LHCN-M2 (cell line): ENCODE measurements around the gene PIWIL1. TPM values are rescaled to one million over a fixed set of nuclear protein-coding genes. Genes with fewer than 3 reads are reported as not detected.

Source experiments
- DNase-seq: peaks from one replicate; pipeline ENCODE4 v3.0.0-alpha.2; 2012; ENCODE audit warnings: low read depth
- polyA plus RNA-seq: library from polyadenylated mRNA; unstranded; fragments of >200 nt; gene quantifications from one replicate; pipeline ENCODE4 v1.2.1, GENCODE V29; 2012; ENCODE audit warnings: missing spikeins
- total RNA-seq: library from RNA; depleted of rRNA; stranded (reverse); fragments of >200 nt; gene quantifications from 2 replicates; pipeline ENCODE4 v1.2.3, GENCODE V29; 2014; rRNA removed

PIWIL1 gene
- total RNA-seq = not detected in 2 replicates
- not detected for polyA plus RNA-seq

GRCh38 chr12:130337488-130338303 is at the start of gene PIWIL1:
TSS of gene PIWIL1 (plus strand) at chr12:130337887. CDS start at chr12:130342592, 4,705 bp downstream.
- no peak for DNase-seq

DNA sequence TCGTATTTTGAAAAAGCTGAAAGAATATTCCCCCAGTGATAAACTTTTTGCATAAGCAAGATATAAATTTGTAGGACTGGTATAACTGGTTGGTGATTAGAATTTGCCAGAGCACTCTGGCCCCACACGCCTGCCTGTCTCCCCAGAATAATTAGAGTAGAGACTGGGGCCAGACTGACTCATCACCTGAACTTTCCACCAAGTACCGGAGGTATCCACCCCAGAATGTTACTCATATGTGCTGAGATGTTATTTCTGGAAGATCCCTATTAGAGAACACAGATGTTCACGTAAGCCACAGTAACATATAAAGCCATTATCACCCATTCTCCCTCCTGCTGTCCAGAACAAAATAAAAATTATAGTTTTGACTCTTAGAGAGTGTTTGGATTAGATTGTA is 49.5 kb upstream of the PIWIL1 start:
- no peak for DNase-seq

DNA sequence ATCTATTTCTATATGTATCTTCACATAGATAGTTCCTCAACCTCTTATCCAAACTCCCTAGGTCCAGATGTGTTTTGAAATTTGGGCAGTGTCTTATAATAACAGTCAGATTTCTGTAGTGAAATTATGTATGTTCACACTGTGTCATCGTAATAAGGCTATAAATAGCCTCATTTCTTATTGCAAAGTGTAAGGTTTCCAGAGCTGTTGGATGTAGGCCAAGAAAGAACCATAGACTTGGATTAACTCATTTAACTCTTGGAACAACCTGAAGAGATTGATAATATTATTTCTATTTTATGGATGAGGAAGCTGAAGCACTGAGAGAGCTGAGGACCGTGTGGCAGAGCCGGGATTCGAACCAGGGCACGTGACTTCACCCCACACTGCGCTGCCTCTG is 49.0 kb upstream of the PIWIL1 start:
- DNase-seq = no peak

DNA sequence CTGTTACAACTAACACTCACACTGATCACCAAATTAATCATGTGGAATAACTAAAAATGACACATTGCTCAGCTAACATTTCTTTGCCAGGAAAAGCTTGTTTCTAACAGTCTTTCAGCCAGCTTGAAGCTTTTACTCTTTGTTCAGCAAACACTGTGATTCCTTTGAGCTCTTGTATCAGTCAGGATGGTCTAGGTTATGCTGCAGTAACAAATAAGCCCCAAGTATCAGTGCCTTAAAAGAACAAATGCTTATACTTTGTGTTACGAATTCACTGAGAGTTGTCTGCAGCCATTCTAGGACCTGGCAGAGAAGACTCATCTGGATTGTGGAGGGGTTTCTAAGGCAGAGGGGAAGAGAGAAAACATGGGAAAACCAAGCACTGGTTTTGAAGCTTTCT is 47.6 kb upstream of the PIWIL1 start:
- no peak for DNase-seq

DNA sequence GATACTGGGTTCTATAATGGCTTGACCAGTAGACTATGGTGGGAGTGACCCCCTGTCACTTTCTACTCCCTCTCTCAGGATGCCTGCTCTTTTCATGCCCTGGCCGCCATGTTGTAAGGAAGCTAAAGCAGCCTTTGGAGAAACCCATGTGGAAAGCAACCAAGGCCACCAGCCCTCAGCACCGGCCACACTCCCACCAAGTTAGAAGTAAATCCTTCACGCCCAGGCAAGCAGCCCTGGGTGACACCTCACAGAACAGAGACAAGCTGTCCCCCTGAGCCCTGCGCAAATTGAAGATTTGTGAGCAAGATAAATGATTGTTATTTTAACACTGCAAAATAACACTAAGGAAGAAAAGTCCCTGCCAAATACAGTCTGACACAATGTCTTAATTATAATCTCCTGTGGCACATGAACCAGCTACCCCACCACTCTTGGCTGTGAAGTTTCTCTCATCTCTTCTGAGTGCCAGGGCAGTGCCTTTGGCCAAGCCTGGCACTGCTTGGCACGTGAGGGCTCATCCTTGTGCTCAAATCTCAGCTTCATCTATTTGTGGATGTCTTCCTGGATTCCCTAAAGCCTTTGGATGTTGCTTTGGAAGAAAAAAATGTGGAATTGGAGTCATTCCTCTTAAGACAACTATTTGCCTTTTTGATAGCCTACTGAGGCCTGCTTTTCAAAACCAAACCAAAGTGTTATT is 39.2 kb upstream of the PIWIL1 start:
- DNase-seq = no peak

DNA sequence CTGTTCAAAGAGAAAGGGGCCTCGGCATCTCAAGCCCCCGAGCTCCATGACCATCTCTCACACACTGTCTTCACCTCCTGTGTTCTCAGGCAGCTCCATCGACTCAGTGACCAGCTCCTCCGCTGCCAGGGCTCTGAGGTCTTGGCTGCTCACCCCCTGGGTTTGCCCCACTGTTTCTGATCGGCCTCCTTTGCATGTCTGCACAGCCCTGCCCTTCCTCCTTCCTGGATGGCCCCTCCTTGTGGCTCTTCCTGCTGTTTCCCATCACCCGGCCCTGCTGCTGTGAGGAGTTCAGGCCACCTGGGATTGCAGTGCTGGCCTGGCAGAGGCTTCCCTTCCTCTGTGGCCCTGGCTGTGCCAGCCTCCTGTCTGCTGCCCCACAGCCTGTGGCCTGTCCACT is 38.1 kb upstream of the PIWIL1 start:
- no peak for DNase-seq

DNA sequence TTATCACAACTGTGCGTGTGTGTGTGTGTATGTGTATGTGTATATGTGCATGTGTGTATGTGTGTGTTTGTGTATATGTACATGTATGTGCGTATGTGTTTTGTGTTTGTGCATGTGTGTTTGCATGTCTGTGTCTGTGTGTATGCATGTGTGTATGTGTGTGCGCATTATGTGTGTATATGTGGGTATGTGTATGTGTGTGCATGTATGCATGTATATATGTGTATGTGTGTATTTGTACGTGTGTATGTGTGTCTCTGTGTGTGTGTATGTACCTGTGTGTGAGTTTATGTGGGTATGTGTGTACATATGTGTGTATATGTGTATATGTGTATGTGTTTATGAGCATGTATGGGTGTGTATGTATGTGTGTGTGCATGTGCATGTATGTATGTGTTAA is 37.6 kb upstream of the PIWIL1 start:
- DNase-seq = no peak

DNA sequence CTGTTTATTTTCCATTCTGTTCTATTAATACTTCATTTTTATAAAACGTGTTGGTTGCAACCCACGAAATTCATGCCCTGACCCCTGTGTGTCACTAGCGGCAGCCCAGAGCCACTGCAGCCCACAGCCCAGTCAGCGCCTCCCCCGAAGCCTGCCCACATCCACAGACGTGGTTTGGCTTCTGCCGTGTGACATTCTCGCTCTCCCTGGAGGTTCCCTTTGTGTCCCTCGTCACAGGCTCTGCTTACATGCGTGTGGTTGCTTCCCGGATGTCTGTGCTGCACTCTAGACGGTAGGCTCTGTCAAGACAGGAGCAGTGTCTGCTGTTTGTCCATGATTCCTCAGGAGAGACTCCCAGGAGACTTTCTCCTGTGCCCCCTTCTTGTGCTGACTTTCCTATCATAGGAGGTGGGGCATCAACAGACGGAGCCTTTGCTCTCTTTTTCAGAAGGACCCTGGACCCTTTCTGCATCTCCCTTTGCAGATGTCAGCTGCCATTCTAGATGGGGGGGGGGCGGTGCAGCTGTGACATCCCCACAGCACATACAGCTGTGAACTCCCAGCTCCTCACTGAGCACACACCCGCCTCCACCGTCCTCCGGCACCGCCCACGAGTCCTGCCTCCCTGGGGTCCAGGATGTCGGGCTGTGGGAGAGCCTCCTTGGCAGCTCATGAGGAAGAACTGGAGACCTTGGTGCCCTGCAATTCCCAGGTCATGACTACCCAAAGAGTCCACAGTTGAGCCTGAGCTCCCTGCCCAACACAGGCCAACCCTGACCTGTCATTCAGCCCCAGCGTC is 36.8 kb upstream of the PIWIL1 start:
- DNase-seq = no peak

- DNase-seq = no peak
Measured at GRCh38 chr12:130301559-130301958, 36.1 kb upstream of the PIWIL1 start.

- no peak for DNase-seq
Measured at GRCh38 chr12:130303781-130304180, 33.9 kb upstream of the PIWIL1 start.

DNA sequence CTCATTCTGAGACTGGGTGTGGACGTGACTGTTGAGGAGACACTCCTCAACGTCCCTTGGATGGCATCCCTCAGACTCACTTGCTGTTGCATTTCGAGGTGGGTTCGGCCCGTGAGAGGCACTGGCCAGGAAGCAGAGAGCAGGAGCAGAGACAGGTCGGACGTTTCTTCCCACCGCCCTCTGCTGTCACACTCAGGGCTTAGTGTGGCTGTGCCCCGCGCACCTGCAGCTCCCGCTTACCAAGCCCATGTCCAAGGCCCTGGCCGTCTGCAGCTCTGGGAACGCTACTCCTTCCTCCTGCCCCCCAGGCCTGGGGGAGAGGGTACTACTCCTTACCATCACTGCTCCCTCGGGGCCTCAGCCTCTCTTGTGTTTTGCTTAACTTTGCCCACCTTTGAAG is 29.8 kb upstream of the PIWIL1 start:
- no peak for DNase-seq

GRCh38 chr12:130308393-130308792 is 29.3 kb upstream of the PIWIL1 start:
- no peak for DNase-seq

DNA sequence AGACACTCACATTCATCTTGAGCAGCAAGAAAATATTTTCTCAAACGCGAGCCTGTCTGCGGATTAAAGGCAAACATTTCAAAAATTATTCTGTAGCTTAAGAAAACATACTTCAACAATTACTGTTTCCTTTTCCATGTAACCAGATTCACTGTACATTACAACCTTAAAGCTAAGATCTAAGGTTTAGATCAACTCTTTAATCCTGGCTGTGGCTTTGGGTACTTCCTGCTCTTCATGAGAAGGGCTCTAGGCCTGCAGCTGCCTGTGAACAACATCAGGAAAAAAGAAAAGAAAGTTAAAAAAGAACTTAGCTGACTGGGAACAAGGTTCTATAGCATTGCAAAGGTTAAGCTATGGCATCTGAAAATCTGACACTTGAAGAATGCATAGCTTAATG is 21.4 kb upstream of the PIWIL1 start:
- no peak for DNase-seq

- no peak for DNase-seq
Measured at GRCh38 chr12:130320536-130320935, 17.2 kb upstream of the PIWIL1 start.

GRCh38 chr12:130322263-130322662 is 15.4 kb upstream of the PIWIL1 start:
- no peak for DNase-seq

- no peak for DNase-seq
Measured at GRCh38 chr12:130330685-130331084, 7.0 kb upstream of the PIWIL1 start.

- no peak for DNase-seq
Measured at GRCh38 chr12:130331146-130331545, 6.5 kb upstream of the PIWIL1 start.

GRCh38 chr12:130333341-130333740 is 4.3 kb upstream of the PIWIL1 start:
- no peak for DNase-seq

DNA sequence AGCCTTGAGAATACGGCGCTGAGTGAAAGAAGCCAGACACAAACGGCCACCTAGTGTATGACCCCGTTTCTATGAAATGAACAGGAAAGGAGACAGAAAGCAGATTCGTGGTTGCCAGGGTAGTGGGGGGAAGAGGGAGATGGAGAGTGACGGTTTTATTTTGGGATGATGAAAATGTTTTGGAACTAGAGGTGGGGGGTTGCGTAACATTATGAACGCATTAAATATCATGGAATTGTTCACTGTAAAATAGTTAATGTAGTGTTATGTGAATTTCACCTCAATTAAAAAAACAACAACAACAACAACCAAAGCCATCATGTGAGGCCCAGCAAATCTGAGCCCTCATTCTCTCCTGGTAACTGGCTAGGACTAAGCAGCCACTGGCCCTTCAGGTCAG is 3.3 kb upstream of the PIWIL1 start:
- DNase-seq = no peak

GRCh38 chr12:130334937-130335336 is 2.8 kb upstream of the PIWIL1 start:
- no peak for DNase-seq

DNA sequence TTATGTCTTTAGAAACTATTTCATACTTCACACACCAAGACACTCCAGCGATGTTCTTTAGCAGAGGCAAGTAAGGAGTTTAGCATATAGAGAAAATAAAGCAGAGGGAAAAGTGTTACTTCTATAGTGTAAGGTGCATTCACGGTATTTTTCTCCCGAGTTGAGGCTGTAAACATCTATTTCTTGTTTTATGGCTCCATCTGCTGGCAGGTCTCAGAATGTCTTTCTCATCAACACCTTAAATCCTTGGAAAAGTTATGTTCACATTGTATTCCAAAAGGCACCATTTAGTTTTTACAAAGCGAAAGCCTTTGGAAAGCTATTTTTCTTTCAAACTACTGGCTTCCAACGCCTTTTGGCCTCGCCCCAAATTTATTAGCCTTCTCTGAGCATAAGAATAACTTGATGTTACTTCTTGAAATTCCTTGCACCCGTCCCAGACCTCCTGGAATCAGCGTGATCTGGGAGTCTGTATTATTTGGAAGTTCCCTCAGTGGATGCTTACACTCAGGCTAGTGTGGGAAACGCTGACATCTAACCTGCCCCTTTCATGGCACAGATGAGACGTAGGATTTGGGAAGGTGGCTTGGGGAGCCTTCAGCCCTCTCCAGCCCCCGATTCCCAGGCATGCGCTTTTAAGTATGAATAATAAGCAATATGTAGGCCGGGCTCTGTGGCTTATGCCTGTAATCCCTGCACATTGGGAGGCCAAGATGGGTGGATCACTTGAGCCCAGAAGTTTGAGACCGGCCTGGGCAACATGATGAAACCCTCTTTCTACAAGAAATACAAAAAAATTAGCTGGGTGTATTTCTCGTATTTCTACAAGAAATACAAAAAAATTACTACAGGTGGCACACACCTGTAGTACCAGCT is 1.9 kb upstream of the PIWIL1 start:
- DNase-seq = peak; percentile 29
